HCT116 (cell line): ENCODE data around the gene MYO7B. TPM values are rescaled to one million over a fixed set of nuclear protein-coding genes. Genes with fewer than 3 reads are reported as not detected.

Source experiments
- ATAC-seq: fragments of 200-7000 bp; cut with Tn5 transposase; 2 replicates; pipeline ENCODE4 v1.9.1; 2020; ENCODE audit warnings: mild to moderate bottlenecking, moderate library complexity
- BruUV-seq: library from RNA; stranded (reverse); fragments of 400-500 nt; replicated peaks from 2 replicates; lab custom pipeline; 2021; lab: Mats Ljungman, UMichigan
- CTCF ChIA-PET: fragments of 300-600 bp; sonication (Branson Sonifier 250); formaldehyde crosslinking; loops from one replicate; lab custom pipeline; 2021; ENCODE audit warnings: antibody characterized with exemption; lab: Charles Lee
- POLR2A ChIA-PET: fragments of 300-600, 350-600 bp; sonication (Branson Sonifier 250); formaldehyde crosslinking; loops from one replicate; lab custom pipeline; 2021; ENCODE audit warnings: antibody characterized with exemption; lab: Charles Lee
- RAD21 ChIA-PET, 2 experiments: fragments of 300-600 bp; sonication (Branson Sonifier 250); formaldehyde crosslinking; loops; one replicate each; lab custom pipeline; 2023; ENCODE audit warnings: low total read pairs in 2 of 2; ENCODE audit not compliant: uncharacterized antibody in 2 of 2, unreplicated experiment in 2 of 2, low non-redundant PET in 1 of 2; lab: Charles Lee
- DNase-seq: peaks from one replicate; pipeline ENCODE4 v3.0.0-alpha.2; 2010; ENCODE audit warnings: low read depth, low spot score
- H2AFZ ChIP-seq: fragments of 200-600 bp; shearing (Covaris generic), sonication (generic); 2 replicates; pipeline ENCODE4 v1.6.1; 2017; ENCODE audit warnings: low read depth, mixed run types, mixed read lengths, antibody characterized with exemption, low read length; ENCODE audit not compliant: poor library complexity, severe bottlenecking
- H3K27ac ChIP-seq: 2 replicates; pipeline ENCODE4 v1.5.1; 2012; ENCODE audit warnings: low read depth, low read length
- H3K27me3 ChIP-seq: fragments of 200-600 bp; sonication (generic); 2 replicates; pipeline ENCODE4 v1.6.1; 2016; ENCODE audit warnings: mixed run types, low read length, mixed read lengths; ENCODE audit not compliant: insufficient read depth
- H3K36me3 ChIP-seq, 2 experiments: fragments of 200-500 bp in 1 of 2; fragments of 200-600 bp in 1 of 2; sonication (Bioruptor generic) in 1 of 2; sonication (generic) in 1 of 2; 2 replicates each; pipeline versions ENCODE4 v1.5.1 to v1.6.1; 2014 to 2016; ENCODE audit warnings: low read length in 2 of 2, inconsistent platforms in 1 of 2, mixed read lengths in 1 of 2, mixed run types in 1 of 2; ENCODE audit not compliant: insufficient read depth in 2 of 2, control insufficient read depth in 1 of 2
- H3K4me1 ChIP-seq, 2 experiments: fragments of 200-600 bp in 1 of 2; sonication (generic) in 1 of 2; 2 replicates each; pipeline versions ENCODE4 v1.5.1 to v1.6.1; 2012 to 2017; ENCODE audit warnings: low read length in 2 of 2, inconsistent platforms in 1 of 2, mild to moderate bottlenecking in 1 of 2, mixed read lengths in 1 of 2, mixed run types in 1 of 2, moderate library complexity in 1 of 2; ENCODE audit not compliant: insufficient read depth in 2 of 2, control insufficient read depth in 1 of 2
- H3K4me2 ChIP-seq: fragments of 200-600 bp; sonication (generic); 2 replicates; pipeline ENCODE4 v1.6.1; 2017; ENCODE audit warnings: mixed run types, low read length, mixed read lengths
- H3K4me3 ChIP-seq, 2 experiments: fragments of 200-600 bp in 1 of 2; sonication (generic) in 1 of 2; replicated peaks in 1 of 2; 2 replicates each; pipeline ENCODE4 v1.5.1; 2011 to 2016; ENCODE audit warnings: low read length in 2 of 2, control low read depth in 1 of 2, low read depth in 1 of 2, mild to moderate bottlenecking in 1 of 2, mixed read lengths in 1 of 2, mixed run types in 1 of 2
- H3K79me2 ChIP-seq: fragments of 200-600 bp; sonication (generic); 2 replicates; pipeline ENCODE4 v1.6.1; 2017; ENCODE audit warnings: mild to moderate bottlenecking, mixed run types, low read length, moderate library complexity, mixed read lengths; ENCODE audit not compliant: insufficient read depth
- H3K9ac ChIP-seq: fragments of 200-600 bp; sonication (generic); 2 replicates; pipeline ENCODE4 v1.6.1; 2016; ENCODE audit warnings: low read length, mixed read lengths
- H3K9me2 ChIP-seq: fragments of 200-600 bp; sonication (generic), shearing (Covaris generic); 2 replicates; pipeline ENCODE4 v1.6.1; 2017; ENCODE audit warnings: mixed run types, mild to moderate bottlenecking, moderate library complexity; ENCODE audit not compliant: insufficient read depth
- H3K9me3 ChIP-seq, 2 experiments: fragments of 200-500 bp in 1 of 2; fragments of 200-600 bp in 1 of 2; sonication (Bioruptor generic) in 1 of 2; sonication (generic) in 1 of 2; 2 replicates each; pipeline ENCODE4 v1.6.1; 2014 to 2017; ENCODE audit warnings: low read length in 2 of 2, mixed read lengths in 2 of 2, inconsistent platforms in 1 of 2, low read depth in 1 of 2, mild to moderate bottlenecking in 1 of 2, mixed run types in 1 of 2, moderate library complexity in 1 of 2; ENCODE audit not compliant: control insufficient read depth in 1 of 2, insufficient read depth in 1 of 2
- H4K20me1 ChIP-seq: fragments of 200-600 bp; sonication (generic), shearing (Covaris generic); 2 replicates; pipeline ENCODE4 v1.6.1; 2017; ENCODE audit warnings: mixed run types, mild to moderate bottlenecking, moderate library complexity; ENCODE audit not compliant: insufficient read depth
- CEBPB ChIP-seq: IDR thresholded peaks from 2 replicates; pipeline ENCODE4 v1.6.1; 2012; ENCODE audit warnings: low read depth
- EGR1 ChIP-seq: IDR thresholded peaks from 2 replicates; pipeline ENCODE4 v1.6.1; 2012; ENCODE audit warnings: low read depth
- EZH2 ChIP-seq: fragments of 200-600 bp; sonication (generic); IDR thresholded peaks from 2 replicates; pipeline ENCODE4 v1.6.1; 2017; ENCODE audit warnings: antibody characterized with exemption, mixed run types
- EZH2phosphoT487 ChIP-seq: fragments of 200-600 bp; IDR thresholded peaks from 2 replicates; pipeline ENCODE4 v1.6.1; 2018; ENCODE audit warnings: antibody characterized with exemption, borderline replicate concordance
- FOSL1 ChIP-seq: IDR thresholded peaks from 2 replicates; pipeline ENCODE4 v1.6.1; 2012; ENCODE audit warnings: low read depth
- POLR2A ChIP-seq: IDR thresholded peaks from 2 replicates; pipeline ENCODE4 v1.7.0; 2011; ENCODE audit warnings: borderline replicate concordance; ENCODE audit not compliant: insufficient read depth, insufficient read length; ENCODE audit errors: extremely low read depth
- REST ChIP-seq: IDR thresholded peaks from 2 replicates; pipeline ENCODE4 v1.6.1; 2012; ENCODE audit warnings: low read depth
- SIN3A ChIP-seq: IDR thresholded peaks from 2 replicates; pipeline ENCODE4 v1.6.1; 2012; ENCODE audit warnings: low read depth
- SP1 ChIP-seq: IDR thresholded peaks from 2 replicates; pipeline ENCODE4 v1.6.1; 2012; ENCODE audit warnings: low read depth
- intact Hi-C: fragments of 100-400 bp; cut with micrococcal nuclease; formaldehyde crosslinking; loops from 2 replicates; pipeline ENCODE4 v1.10.0; 2022
- total RNA-seq: library from RNA; stranded (reverse); gene quantifications from one replicate; pipeline ENCODE4 v1.2.1, GENCODE V29; 2021; ENCODE audit not compliant: unreplicated experiment

The MYO7B gene
- total RNA-seq, 1 experiment from 2014 or later, result 0.07 TPM

GRCh38 chr2:127611076-127611925, 75.8 kb downstream of the MYO7B start:
- no peak overlapping the region for H3K4me2 ChIP-seq
- no peak overlapping the region for H3K4me3 ChIP-seq
- no peak for ATAC-seq
- no peaks in the 10 kb centered on the region for H3K36me3 ChIP-seq
- no peak for DNase-seq
- TF ChIP-seq EZH2 (no peak), EZH2phosphoT487 (no peak), CEBPB (no peak), EGR1 (no peak), POLR2A (no peak), REST (no peak), FOSL1 (no peak), SIN3A (no peak), SP1 (no peak)
- no peaks in the 10 kb centered on the region for H3K9me2 ChIP-seq
- no peak overlapping the region for H3K27ac ChIP-seq
- no peaks in the 10 kb centered on the region for H3K79me2 ChIP-seq
- no peak overlapping the region for H2AFZ ChIP-seq
- intact Hi-C loops, result no loop called here
- ChIA-PET POLR2A (no interaction called here), RAD21 (no interaction called here), CTCF (interaction anchor here (1.5 kb wide), 1 partner anchor 20 kb away, joined by 4 read pairs; no protein-coding TSS in a partner anchor)
- H3K4me1 ChIP-seq, result no peaks in the 10 kb centered on the region
- no peaks in the 10 kb centered on the region for H4K20me1 ChIP-seq
- H3K27me3 ChIP-seq, result no peaks in the 10 kb centered on the region
- no TSS peak for BruUV-seq
- no peaks in the 10 kb centered on the region; a peak in 1 of 4 replicates for H3K9me3 ChIP-seq
- no peak overlapping the region for H3K9ac ChIP-seq
